Adipose tissue (tissue), 3 donors: ENCODE data around the gene GYS1. TPM values are rescaled to one million over a fixed set of nuclear protein-coding genes. Genes with fewer than 3 reads are reported as not detected.
"Not testable (repeated sequence)": the region's sequence is repeated elsewhere in the genome, so short reads cannot be mapped to it uniquely, and the experiment has no call there.

Experiments
- H3K27ac ChIP-seq: one replicate; pipeline ENCODE4 v1.5.1; 2013; ENCODE audit warnings: low read depth, low read length
- WGBS, 3 donors: extraction: QIAGEN DNeasy Blood & Tissue Kit; methylation state at CpG; one replicate each; pipeline ENCODE4 v1.1.7; 2013; 5-methylcytosine and 5-hydroxymethylcytosine counted together
- polyA plus RNA-seq, 3 donors: library from polyadenylated mRNA; stranded (reverse); fragments of 200-250 nt; gene quantifications; one replicate each; pipeline ENCODE4 v1.2.3, GENCODE V29; 2013
- donor health status: healthy with polysubstance abuse.
- donor health status: Bipolar disorder and iron deficiency.
- donor health status: healthy.

The GYS1 gene
- polyA plus RNA-seq, 3 donors = 20.1 to 73.8 (median 31.2) TPM

DNA sequence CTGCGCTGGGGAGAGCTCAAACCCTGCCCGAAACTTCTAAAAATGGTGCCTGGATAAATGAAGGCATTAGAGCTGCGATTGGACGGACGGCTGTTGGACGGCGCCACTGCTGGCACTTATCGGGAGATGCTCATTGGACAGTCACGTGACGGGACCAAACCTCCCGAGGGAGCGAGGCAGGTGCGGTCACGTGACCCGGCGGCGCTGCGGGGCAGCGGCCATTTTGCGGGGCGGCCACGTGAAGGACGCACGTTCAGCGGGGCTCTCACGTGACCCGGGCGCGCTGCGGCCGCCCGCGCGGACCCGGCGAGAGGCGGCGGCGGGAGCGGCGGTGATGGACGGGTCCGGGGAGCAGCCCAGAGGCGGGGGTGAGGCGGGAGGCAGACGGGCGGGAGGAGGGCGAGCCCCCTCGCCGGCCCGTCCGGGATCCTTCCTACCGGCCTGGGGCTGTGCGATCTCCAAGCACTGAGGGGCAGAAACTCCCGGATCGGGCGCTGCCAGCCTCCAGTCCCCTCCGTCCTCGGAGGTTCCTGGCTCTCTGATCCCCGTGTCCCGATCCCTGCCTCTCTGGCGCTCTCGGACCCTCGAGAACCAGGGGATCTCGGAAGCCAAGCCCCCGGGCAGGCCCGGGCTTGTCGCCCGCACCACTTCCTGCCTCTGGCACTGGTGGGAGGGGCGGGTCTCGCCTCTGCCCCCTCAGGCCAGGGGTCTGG is 38.4 kb downstream of the GYS1 start, which contains the start of gene BAX:
Gene BAX, plus strand, starts transcription at position 281 of the 713 bp plus-strand sequence. Its CDS starts 54 bp downstream, at position 335.
- H3K27ac ChIP-seq = no peak within 1 kb of the TSS
- 0% methylated on average over 48 to 71 of the region's 71 CpGs for WGBS, 3 donors

DNA sequence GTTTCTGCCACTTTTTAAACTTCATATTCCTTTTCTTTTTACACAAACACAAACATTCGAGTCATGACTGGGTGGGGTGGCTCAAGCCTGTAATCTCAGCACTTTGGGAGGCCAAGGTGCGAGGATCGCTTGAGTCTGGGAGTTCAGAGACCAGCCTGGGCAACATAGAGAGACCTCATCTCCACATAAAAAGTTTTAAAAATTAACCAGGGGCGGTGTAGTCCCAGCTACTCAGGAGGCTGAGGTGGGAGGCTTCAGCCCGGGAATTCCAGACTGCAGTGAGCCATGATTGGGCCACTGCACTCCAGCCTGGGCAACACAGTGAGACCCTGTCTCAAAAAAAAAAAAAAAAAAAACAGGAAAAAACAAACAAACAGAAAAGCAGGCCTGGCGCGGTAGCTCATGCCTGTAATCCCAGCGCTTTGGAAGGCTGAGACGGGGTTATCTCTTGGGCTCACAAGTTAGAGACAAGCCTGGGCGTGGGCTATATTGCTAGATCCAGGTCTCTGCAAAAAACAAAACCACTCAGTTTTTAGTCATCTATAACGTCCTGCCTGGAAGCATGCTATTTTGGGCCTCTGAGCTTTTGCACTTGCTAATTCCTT is 39.0 kb downstream of the GYS1 start:
- H3K27ac ChIP-seq = no peak overlapping the region
- 45 to 64% (median 58%) methylated on average over 11 of the region's 11 CpGs for WGBS, 3 donors

DNA sequence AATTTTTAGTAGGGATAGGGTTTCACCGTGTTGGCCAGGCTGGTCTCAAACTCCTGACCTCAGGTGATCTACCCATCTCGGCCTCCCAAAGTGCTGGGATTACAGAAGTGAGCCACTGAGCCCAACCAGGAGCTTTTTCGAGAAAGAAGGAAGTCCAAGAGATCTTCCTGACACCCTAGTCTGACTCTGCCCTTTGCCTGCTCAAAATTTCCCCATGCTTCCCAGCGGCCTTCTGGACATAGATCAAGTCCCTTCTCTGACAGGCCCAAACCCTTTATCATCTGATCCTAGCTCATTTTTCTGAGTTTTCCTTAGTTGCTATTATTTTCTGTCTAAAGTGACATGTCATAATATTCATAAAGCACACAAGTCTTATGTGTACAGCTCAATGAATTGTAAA is 40.0 kb downstream of the GYS1 start:
- H3K27ac ChIP-seq = no peak overlapping the region
- 68 to 90% (median 77%) methylated on average over 4 of the region's 4 CpGs for WGBS, 3 donors

DNA sequence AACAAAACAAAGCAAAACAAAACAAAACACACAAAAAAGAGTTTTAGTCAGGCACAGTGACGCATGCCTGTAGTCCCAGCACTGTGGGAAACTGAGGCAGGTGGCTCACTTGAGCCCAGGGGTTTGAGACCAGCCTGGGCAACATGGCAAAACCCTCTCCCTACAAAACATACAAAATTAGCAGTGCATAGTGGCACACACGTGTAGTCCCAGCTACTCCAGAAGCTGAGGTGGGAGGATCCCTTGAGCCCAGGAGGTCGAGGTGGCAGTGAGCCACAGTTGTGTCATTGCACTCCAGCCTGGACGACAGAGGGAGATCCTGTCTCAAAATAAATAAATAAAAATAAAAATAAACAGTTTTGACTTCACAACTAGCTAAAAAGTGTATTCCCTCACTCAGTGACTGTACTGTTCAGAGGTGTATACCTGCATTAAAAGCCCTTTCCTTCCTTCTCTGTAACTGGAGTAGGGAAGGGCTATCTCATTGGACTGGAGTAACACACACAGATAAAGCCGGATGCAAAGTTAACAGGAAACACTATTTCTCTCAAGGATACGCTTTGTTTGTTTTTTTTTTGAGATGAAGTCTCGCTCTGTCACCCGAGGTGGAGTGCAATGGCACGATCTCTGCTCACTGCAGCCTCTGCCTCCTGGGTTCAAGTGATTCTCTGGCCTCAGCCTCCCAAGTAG is 42.1 kb downstream of the GYS1 start:
- WGBS, 3 donors = 47 to 60% (median 53%) methylated on average over 9 of the region's 9 CpGs

DNA sequence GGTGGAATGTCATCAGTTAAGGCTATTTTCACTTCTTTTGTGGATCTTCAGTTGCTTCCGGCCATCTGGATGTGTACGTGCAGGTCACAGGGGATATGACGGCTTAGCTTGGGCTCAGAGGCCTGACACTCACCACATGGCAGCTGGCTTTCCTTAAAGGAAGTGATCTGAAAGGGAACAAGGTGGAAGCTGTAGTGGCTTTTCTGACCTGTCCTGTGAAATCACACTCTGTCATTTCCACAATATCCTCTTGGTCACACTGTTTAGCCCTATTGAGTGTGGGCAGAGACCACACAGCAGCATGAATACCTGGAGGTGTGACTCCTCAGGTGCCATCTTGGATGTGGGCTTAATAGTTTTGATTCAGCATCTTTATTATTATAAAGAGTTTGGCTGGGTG is 43.0 kb downstream of the GYS1 start:
- 60 to 71% (median 65%) methylated on average over 3 of the region's 3 CpGs for WGBS, 3 donors
- no peak overlapping the region for H3K27ac ChIP-seq

More for the DNA sequence above, 42.1 kb downstream of the GYS1 start:
- H3K27ac ChIP-seq = no peak overlapping the region

DNA sequence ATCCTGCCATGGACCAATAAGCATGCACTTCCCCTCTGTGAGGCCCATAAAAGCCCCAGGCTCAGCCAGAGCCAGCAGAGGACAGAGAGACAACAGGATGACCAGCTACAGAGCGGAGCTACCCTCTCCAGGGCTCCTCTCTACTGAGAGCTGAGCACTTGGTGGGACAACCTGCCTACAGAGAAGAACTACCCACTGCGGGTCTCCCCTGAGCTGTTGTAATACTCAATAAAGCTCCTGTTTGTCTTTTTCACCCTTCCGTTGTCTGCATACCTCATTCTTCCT is 45.9 kb downstream of the GYS1 start:
- H3K27ac ChIP-seq = no peak overlapping the region
- 97 to 100% (median 98%) methylated on average over 3 of the region's 3 CpGs for WGBS, 3 donors

DNA sequence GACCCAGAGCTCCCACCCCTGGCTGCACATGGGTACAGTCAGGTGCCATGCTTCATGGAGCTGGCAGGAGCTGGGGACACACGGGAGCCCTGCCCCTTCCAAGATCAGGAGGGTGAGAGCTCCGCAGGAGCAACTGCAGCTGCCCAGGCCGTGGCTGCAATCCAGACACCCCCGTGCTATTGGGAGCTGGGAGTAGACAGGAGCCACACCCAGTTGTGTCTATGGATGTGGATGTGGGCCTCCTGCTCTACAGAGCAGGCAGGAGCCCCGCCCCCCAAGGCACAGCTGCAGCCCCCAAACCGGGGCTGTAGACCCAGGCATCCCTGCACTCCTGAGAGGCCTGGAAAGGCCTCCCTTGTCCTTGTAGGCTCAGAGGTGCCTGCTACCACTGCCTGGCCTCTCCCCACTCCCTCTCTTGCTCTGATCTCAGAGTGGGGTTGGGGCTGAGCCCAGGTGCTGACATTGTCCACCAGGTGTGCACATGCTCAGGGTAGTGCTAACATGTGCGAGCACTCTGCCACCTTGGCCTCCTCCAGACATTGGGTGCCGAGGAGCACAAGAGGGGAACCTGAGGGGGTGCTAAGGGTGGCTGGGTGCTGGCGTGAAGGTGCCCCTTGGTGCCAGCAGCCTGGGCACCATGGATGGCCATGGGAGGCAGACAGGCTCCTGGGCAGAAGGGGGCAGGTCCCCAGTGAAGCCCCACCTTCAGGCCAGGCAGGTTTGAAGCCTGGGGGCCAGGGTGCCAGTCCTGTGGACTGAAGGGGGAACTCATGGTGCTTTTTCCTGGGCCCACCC is 46.4 kb downstream of the GYS1 start:
- WGBS, 3 donors = 67 to 69% (median 69%) methylated on average over 9 of the region's 9 CpGs
- H3K27ac ChIP-seq = no peak overlapping the region

DNA sequence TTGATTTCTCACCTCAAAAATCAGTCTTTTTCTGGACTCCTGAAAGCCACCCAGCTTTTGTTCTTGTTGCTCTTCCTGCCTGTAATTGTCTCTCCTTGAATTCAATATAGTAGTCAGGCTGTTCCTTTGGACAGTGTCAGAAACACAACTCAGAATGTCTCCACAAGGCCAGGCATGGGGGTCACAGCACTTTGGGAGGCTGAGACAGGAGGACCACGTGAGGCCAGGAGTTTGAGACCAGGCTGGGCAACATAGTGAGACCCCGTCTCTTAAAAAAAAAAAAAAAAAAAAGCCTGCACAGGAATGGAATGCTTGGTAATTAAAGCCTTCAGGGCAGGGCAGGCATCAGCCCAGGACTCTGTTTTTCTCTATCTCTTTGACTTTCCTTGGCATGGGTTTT is 47.3 kb downstream of the GYS1 start:
- WGBS, 3 donors = 84 to 93% (median 92%) methylated on average over 2 of the region's 2 CpGs
- no peak overlapping the region for H3K27ac ChIP-seq

DNA sequence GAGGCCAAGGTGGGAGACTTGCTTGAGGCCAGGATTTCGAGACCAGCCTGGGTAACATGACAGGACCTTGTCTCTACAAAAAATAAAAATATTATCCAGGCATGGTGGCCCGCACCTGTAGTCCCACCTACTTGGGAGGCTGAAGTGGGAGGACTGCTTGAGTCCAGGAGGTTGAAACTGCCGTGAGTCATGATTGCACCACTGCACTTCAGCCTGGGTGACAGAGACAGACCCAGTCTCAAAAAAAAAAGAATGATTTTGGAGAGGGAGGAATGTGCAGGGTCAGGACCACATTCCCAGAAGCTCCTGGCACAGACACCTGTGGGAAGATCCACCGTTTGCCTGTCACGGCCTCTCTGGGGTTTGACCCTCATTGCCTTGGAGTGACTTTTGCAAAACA is 47.7 kb downstream of the GYS1 start:
- no peak overlapping the region for H3K27ac ChIP-seq
- WGBS, 3 donors = 87 to 94% (median 88%) methylated on average over 5 of the region's 5 CpGs

DNA sequence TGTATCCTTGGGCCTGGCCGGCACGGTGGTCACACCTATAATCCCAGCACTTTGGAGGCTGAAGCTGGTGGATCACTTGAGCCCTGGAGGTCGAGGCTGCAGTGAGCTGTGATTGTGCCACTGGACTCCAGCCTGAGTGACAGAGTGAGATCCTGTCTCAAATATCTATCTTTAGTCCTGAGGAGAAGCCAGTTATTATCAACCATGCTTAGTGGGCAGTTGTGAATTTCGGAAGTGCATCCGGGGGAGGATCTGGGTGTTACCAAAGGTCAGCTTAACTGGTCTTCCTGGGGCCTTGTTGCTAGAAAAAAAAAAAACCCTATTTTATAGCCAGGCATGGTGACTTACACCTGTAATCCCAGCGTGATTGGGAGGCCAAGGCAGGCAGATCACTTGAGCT is 50.0 kb downstream of the GYS1 start:
- WGBS, 3 donors = 88 to 92% (median 89%) methylated on average over 6 of the region's 6 CpGs

DNA sequence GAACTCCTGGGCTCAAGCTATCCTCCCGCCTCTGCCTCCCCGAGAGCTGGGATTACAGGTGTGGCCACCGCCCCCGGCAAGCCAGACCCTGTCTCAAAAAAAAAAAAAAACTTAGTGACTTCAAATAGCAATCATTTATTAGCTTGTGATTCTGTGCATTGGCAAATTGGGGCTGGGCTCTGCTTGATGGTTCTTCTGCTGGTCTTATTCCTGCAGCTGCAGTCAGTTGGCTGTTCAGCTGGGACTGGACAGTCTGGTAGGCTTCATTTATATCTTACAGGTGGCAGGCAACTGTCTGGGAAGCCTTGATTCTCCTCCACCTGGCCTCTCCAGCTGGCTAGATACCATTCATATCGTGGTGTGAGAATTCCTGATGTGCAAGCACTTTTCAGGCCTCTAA is 52.2 kb downstream of the GYS1 start:
- WGBS, 3 donors = 92 to 98% (median 97%) methylated on average over 5 of the region's 5 CpGs

More for the DNA sequence above, 50.0 kb downstream of the GYS1 start:
- H3K27ac ChIP-seq = no peak overlapping the region

DNA sequence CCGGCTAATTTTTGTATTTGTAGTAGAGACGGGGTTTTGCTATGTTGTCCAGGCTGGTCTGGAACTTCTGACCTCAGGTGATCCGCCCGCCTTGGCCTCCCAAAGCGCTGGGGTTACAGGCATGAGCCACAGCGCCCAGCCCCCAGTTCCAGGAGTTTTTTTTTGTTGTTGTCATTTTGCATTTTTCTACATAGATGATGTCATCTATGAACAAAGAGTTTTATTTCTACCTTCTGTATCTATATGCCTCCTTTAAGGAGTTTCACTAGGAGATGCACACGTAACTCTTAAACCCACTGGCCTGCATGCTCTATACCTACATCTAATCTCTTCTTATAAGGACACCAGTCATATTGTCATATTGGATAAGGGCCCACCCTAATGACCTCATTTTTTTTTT is 54.9 kb downstream of the GYS1 start:
- WGBS, 3 donors = 78 to 93% (median 82%) methylated on average over 7 of the region's 7 CpGs
- H3K27ac ChIP-seq = no peak overlapping the region

More for the DNA sequence above, 52.2 kb downstream of the GYS1 start:
- H3K27ac ChIP-seq = no peak overlapping the region

DNA sequence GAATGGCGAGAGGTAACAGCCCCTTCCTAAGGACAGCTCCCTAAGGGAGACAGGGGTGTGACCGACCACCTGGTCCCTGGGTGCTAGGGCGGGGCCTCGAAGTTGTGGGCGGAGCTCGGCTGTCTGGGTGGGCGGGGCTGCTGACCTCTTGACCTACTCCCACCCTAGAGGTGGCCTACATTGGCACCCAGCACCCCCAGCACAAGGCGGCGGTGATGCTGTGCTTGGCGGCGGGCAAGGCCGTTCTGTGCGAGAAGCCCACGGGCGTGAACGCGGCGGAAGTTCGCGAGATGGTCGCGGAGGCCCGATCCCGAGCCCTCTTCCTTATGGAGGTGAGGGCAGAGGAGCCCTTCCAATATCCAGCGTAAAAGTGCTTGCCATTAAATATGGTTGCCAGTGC is 57.2 kb downstream of the GYS1 start:
- WGBS, 3 donors = 93 to 97% (median 96%) methylated on average over 25 of the region's 25 CpGs
- no peak overlapping the region for H3K27ac ChIP-seq

DNA sequence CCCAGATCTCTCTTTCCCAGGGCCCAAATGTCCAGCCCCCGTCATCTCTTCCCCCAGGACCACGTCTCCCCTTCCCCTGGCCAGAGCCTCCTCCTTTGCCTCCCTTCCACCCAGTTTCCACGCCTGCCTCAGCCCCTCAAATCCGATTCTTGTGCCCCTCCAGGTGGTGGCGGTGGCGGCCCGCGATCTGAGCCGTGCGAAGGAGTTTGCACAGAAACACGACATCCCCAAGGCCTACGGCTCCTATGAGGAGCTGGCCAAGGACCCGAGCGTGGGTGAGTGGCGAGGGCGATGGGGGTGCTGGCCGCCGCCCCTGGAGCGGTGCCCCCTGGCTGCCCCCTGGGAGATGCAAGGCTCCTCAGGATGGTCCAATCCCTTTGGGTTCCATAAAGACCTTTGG is 58.3 kb downstream of the GYS1 start:
- no peak overlapping the region for H3K27ac ChIP-seq
- WGBS, 3 donors = 67 to 88% (median 79%) methylated on average over 19 of the region's 19 CpGs

DNA sequence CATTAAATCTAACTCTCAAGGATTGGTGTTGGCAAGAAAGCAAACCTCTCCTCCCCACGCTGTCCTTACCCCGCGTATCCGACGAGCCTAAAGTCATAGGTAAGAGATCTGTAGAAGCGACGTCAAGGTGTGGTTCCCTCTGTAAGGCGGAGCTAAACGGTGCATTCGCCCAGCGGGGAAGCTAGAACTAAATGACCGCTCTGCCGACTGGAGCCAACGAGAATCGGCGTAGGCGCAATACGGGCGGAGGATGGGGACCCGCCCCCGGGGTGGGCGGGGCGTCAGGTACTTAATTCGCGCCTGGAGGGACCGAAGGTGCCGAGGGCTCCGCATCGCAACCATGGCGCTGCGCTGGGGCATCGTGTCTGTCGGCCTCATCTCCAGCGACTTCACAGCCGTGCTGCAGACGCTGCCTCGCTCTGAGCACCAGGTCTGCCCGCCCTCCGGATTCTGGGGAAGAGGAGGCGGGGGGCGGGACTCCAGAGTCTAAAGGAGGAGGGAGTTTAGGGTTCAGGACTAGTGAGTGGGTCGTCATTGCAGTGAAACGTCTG is 59.7 kb downstream of the GYS1 start, which contains the start of gene DHDH:
Gene DHDH, plus strand, starts transcription at position 318 of the 551 bp plus-strand sequence. Its CDS starts 23 bp downstream, at position 341.
- no peak within 1 kb of the TSS for H3K27ac ChIP-seq
- WGBS, 3 donors = 0 to 1% (median 0%) methylated on average over 42 to 43 of the region's 43 CpGs

DNA sequence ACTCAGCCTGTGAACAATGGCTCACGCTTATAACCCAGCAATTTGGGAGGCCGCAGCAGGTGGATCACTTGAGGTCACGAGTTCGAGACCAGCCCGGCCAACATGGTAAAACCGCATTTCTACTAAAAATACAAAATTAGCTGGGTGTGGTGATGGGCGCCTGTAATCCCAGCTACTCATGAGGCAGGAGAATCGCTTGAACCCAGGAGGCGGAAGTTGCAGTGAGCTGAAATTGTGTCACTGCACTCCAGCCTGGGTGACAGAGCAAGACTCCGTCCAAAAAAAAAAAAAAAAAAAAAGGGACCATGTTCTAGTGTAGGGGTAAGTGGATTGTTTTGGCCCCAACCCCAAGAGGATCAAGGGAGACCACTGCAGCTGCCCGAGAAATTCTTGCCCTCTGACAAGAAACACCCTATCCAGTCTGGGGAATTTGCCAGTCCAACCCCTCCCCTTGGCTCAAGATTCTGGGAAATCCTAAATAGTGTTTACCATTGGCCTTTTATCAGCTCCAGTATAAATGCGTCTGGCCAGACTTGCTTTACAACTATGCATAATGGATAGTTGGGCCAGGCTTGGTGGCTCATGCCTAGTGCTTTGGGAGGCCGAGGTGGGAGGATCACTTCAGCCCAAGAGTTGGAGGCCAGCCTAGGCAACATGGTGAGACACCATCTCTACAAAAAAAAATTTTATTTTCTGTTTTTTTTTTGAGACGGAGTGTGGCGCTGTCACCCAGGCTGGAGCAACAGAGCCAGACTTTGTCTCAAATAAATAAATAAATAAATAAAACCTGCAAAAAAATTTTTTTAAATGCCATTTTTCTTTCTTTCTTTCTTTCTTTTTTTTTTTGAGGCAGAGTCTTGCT is 64.7 kb downstream of the GYS1 start:
- WGBS, 3 donors = 74 to 82% (median 81%) methylated on average over 15 of the region's 15 CpGs
- no peak overlapping the region for H3K27ac ChIP-seq

DNA sequence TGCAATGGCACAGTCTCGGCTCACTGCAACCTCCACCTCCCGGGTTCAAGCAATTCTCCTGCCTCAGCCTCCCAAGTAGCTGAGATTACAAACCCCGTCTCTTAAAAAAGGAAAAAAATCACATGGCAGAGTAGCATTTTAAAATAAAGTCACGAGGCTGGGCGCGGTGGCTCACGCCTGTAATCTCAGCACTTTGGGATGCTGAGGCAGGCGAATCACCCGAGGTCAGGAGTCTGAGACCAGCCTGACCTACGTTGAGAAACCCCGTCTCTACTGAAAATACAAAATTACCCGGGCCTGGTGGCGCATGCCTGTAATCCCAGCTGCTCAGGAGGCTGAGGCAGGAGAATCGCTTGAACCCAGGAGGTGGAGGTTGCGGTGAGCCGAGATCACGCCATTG is 65.4 kb downstream of the GYS1 start:
- not testable (repeated sequence) for H3K27ac ChIP-seq

DNA sequence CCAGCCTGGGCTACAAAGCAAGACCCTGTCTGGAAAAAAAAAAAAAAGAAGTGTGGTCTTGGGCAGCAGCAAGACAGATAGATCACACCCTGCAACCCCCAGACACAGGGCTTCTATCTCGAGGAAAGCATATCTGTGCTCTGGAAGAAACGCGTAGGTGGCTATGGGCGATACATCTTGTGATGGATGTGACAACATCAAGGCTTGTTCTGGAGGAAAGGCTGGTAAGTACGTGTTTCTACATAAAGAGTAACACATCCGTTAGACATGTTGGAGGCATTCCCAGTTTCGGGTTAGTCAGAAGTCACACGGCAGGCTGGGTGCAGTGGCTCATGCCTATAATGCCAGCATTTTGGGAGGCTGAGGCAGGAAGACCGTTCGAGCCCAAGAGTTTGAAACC is 66.2 kb downstream of the GYS1 start:
- H3K27ac ChIP-seq = no peak overlapping the region
- 19 to 29% (median 24%) methylated on average over 10 of the region's 10 CpGs for WGBS, 3 donors

More for the DNA sequence above, 65.4 kb downstream of the GYS1 start:
- WGBS, 3 donors = 85 to 88% (median 85%) methylated on average over 17 of the region's 17 CpGs
